HG03066 (cell line): ENCODE data around the gene SUSD6.
A peak's percentile ranks its signal among the peaks of the same experiment; 100 is the strongest.
"Not testable (repeated sequence)": the region's sequence is repeated elsewhere in the genome, so short reads cannot be mapped to it uniquely, and the experiment has no call there.

ENCODE experiments used
- ATAC-seq: cut with Tn5 transposase; IDR thresholded peaks from one replicate; pipeline ENCODE4 v1.9.1; 2021; ENCODE audit warnings: low read depth; ENCODE audit not compliant: unreplicated experiment

SUSD6 gene

GRCh38 chr14:69710378-69710777 is 99.0 kb downstream of the SUSD6 start:
- ATAC-seq = no peak

GRCh38 chr14:69711065-69711464 is 99.7 kb downstream of the SUSD6 start:
- no peak for ATAC-seq

GRCh38 chr14:69711477-69711876 is 100.1 kb downstream of the SUSD6 start:
- no peak for ATAC-seq

GRCh38 chr14:69711881-69712560 is 100.6 kb downstream of the SUSD6 start:
- no peak for ATAC-seq

- ATAC-seq = no peak
Measured at GRCh38 chr14:69712599-69713088, 101.2 kb downstream of the SUSD6 start.

GRCh38 chr14:69713209-69713781 is 101.9 kb downstream of the SUSD6 start:
- ATAC-seq = no peak

- ATAC-seq = no peak
Measured at GRCh38 chr14:69713993-69714679, 102.7 kb downstream of the SUSD6 start.

- ATAC-seq = no peak
Measured at GRCh38 chr14:69715725-69716477, 104.5 kb downstream of the SUSD6 start.

- no peak for ATAC-seq
Measured at GRCh38 chr14:69716478-69717187, 105.2 kb downstream of the SUSD6 start.

GRCh38 chr14:69718614-69719013 is 107.2 kb downstream of the SUSD6 start:
- ATAC-seq = not testable (repeated sequence)

GRCh38 chr14:69719501-69719951 is 108.1 kb downstream of the SUSD6 start:
- ATAC-seq = no peak

GRCh38 chr14:69720912-69721311 is 109.5 kb downstream of the SUSD6 start:
- no peak for ATAC-seq

- peak; percentile 89 for ATAC-seq
Measured at GRCh38 chr14:69726761-69727511, 115.5 kb downstream of the SUSD6 start.

- no peak for ATAC-seq
Measured at GRCh38 chr14:69727860-69728259, 116.5 kb downstream of the SUSD6 start.

- ATAC-seq = not testable (repeated sequence)
Measured at GRCh38 chr14:69731919-69732598, 120.7 kb downstream of the SUSD6 start.

- not testable (repeated sequence) for ATAC-seq
Measured at GRCh38 chr14:69736405-69736804, 125.0 kb downstream of the SUSD6 start.

- no peak for ATAC-seq
Measured at GRCh38 chr14:69741055-69741454, 129.7 kb downstream of the SUSD6 start.

GRCh38 chr14:69749956-69750355 is 138.6 kb downstream of the SUSD6 start:
- ATAC-seq = no peak

- no peak for ATAC-seq
Measured at GRCh38 chr14:69750495-69750894, 139.1 kb downstream of the SUSD6 start.
